K562 (cell line): ENCODE results near the gene MYH9. TPM values are rescaled to one million over a fixed set of nuclear protein-coding genes. Genes with fewer than 3 reads are reported as not detected.

ENCODE experiments used
- ARID1B ChIP-seq: fragments of 450-650 bp; IDR thresholded peaks from 2 replicates; pipeline ENCODE4 v1.6.1; 2016; ENCODE audit warnings: antibody characterized with exemption, mild to moderate bottlenecking, inconsistent platforms
- BACH1 ChIP-seq: fragments of 200-800 bp; sonication (Bioruptor generic); IDR thresholded peaks from 2 replicates; pipeline ENCODE4 v1.6.1; 2016; ENCODE audit warnings: missing genetic modification characterization, missing compliant biosample characterization
- ILK ChIP-seq: fragments of 450-650 bp; IDR thresholded peaks from 2 replicates; pipeline ENCODE4 v1.6.1; 2016; ENCODE audit warnings: missing genetic modification characterization, low read depth, mild to moderate bottlenecking, missing compliant biosample characterization, moderate library complexity, borderline replicate concordance
- KAT2B ChIP-seq: IDR thresholded peaks from one replicate; pipeline ENCODE4 v1.6.1; 2012; ENCODE audit warnings: low read depth, mild to moderate bottlenecking, control low read depth, inconsistent platforms, low read length, moderate library complexity
- MAFF ChIP-seq: IDR thresholded peaks from 2 replicates; pipeline ENCODE4 v1.6.1; 2012; ENCODE audit warnings: low read length, improper control_type of control experiment
- NR0B1 ChIP-seq: fragments of 450-650 bp; IDR thresholded peaks from one replicate; pipeline ENCODE4 v1.6.1; 2018; ENCODE audit warnings: mild to moderate bottlenecking, moderate library complexity; ENCODE audit not compliant: partially characterized antibody
- PCBP1 ChIP-seq: fragments of 200-400 bp; formaldehyde crosslinking; IDR thresholded peaks from 2 replicates; pipeline ENCODE4 v1.6.1; 2018; ENCODE audit warnings: mild to moderate bottlenecking, low read depth, low read length; ENCODE audit not compliant: poor library complexity, severe bottlenecking
- RCOR1 ChIP-seq, 2 experiments: IDR thresholded peaks; 2 replicates each; pipeline ENCODE4 v1.6.1; 2012; ENCODE audit warnings: low read depth in 2 of 2, low read length in 2 of 2, borderline replicate concordance in 1 of 2, improper control_type of control experiment in 1 of 2
- TBL1XR1 ChIP-seq, 2 experiments: IDR thresholded peaks; 2 replicates each; pipeline ENCODE4 v1.6.1; 2012; ENCODE audit warnings: improper control_type of control experiment in 2 of 2, low read length in 2 of 2, mild to moderate bottlenecking in 1 of 2
- ZBTB40 ChIP-seq, 2 experiments: fragments of 450-650 bp in 1 of 2; sonication (generic) in 1 of 2; formaldehyde crosslinking in 1 of 2; IDR thresholded peaks; 2 replicates each; pipeline versions ENCODE4 v1.7.1 to v1.9.0; 2016 to 2022; ENCODE audit warnings: inconsistent platforms in 1 of 2, mild to moderate bottlenecking in 1 of 2, missing genetic modification reagents in 1 of 2
- polyA plus RNA-seq, 8 experiments: library from polyadenylated mRNA; depleted of rRNA in 4 of 8; stranded (reverse) in 5 of 8; unstranded in 3 of 8; fragments of >200 nt; fragmentation: Nextera tagmentation in 2 of 8; fragmentation: Illumina TruSeq in 1 of 8; extraction: Ambion mirVana in 2 of 8; extraction: Trizol in 1 of 8; gene quantifications; 2 replicates each; pipeline versions ENCODE4 v1.2.1 to v1.2.3, GENCODE V29; 2011 to 2014; ENCODE audit warnings: inconsistent platforms in 1 of 8, missing spikeins in 1 of 8
- total RNA-seq, 7 experiments: library from RNA; depleted of rRNA in 6 of 7; stranded (reverse); fragments of >200 nt in 6 of 7; fragmentation: Illumina TruSeq in 2 of 7; extraction: Trizol in 2 of 7; gene quantifications; 2 replicates each; pipeline versions ENCODE4 v1.2.1 to v1.2.3, GENCODE V29; 2011 to 2021; ENCODE audit warnings: low replicate concordance in 1 of 7
- TF ChIP-seq, protein P1 (sequence below): fragments of 250-450 bp; sonication (Bioruptor Pico); IDR thresholded peaks from 2 replicates; pipeline ENCODE4 v1.4.0; 2020; ENCODE audit warnings: mild to moderate bottlenecking
- TF ChIP-seq, protein P2 (sequence below), 2 experiments: fragments of 450-650 bp; IDR thresholded peaks; 2 replicates each; pipeline ENCODE4 v1.6.1; 2016

Gene MYH9
- total and polyA plus RNA-seq, 9 of the 15 experiments (the other 6 are each of a cell fraction or from before 2014, with no cell fraction given), result 0.71 to 111 (median 24.6) TPM

GRCh38 chr22:36383110-36383581, 4.6 kb downstream of the MYH9 start (continued):
- no peak for TF ChIP-seq NR0B1
- no peak for TF ChIP-seq MAFF
- no peak for TF ChIP-seq KAT2B
- TF ChIP-seq, protein P1, sequence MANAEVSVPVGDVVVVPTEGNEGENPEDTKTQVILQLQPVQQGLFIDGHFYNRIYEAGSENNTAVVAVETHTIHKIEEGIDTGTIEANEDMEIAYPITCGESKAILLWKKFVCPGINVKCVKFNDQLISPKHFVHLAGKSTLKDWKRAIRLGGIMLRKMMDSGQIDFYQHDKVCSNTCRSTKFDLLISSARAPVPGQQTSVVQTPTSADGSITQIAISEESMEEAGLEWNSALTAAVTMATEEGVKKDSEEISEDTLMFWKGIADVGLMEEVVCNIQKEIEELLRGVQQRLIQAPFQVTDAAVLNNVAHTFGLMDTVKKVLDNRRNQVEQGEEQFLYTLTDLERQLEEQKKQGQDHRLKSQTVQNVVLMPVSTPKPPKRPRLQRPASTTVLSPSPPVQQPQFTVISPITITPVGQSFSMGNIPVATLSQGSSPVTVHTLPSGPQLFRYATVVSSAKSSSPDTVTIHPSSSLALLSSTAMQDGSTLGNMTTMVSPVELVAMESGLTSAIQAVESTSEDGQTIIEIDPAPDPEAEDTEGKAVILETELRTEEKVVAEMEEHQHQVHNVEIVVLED (CRISPR knock-in tag), result no peak
- TF ChIP-seq, protein P2, sequence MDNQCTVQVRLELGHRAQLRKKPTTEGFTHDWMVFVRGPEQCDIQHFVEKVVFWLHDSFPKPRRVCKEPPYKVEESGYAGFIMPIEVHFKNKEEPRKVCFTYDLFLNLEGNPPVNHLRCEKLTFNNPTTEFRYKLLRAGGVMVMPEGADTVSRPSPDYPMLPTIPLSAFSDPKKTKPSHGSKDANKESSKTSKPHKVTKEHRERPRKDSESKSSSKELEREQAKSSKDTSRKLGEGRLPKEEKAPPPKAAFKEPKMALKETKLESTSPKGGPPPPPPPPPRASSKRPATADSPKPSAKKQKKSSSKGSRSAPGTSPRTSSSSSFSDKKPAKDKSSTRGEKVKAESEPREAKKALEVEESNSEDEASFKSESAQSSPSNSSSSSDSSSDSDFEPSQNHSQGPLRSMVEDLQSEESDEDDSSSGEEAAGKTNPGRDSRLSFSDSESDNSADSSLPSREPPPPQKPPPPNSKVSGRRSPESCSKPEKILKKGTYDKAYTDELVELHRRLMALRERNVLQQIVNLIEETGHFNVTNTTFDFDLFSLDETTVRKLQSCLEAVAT (IDR thresholded peaks at IDR 0.05), result peak in 1 of 2 experiments; percentile 75; a peak in 1 of 4 replicates
- TF ChIP-seq BACH1, result 0 out of 2 replicates have a peak, but pooled peaks have one; percentile 59
- TF ChIP-seq ILK (tag), result no peak
- TF ChIP-seq ZBTB40 (IDR thresholded peaks at IDR 0.05), result no peak
- TF ChIP-seq ZBTB40 (CRISPR knock-in tag; IDR thresholded peaks at IDR 0.05), result no peak
- TF ChIP-seq TBL1XR1 (IDR thresholded peaks at IDR 0.05; ENCODE audit: low read length in 2 of 2), result peak in 1 of 2 experiments; percentile 50; a peak in 1 of 4 replicates
- peak; percentile 32; the same call in 1 of the 2 replicates for TF ChIP-seq ARID1B
- TF ChIP-seq PCBP1, result no peak
- TF ChIP-seq RCOR1 (IDR thresholded peaks at IDR 0.05; ENCODE audit: borderline replicate concordance in 1 of 2, low read depth in 2 of 2, low read length in 2 of 2), result peak in 1 of 2 experiments; percentile 81; a peak in 2 of 4 replicates
